GM19025 (cell line): ENCODE results near the gene CYP8B1.

Experiments used
- ATAC-seq: cut with Tn5 transposase; IDR thresholded peaks from one replicate; pipeline ENCODE4 v1.9.1; 2021; ENCODE audit warnings: mild to moderate bottlenecking, low read depth, moderate library complexity; ENCODE audit not compliant: unreplicated experiment

Gene CYP8B1

DNA sequence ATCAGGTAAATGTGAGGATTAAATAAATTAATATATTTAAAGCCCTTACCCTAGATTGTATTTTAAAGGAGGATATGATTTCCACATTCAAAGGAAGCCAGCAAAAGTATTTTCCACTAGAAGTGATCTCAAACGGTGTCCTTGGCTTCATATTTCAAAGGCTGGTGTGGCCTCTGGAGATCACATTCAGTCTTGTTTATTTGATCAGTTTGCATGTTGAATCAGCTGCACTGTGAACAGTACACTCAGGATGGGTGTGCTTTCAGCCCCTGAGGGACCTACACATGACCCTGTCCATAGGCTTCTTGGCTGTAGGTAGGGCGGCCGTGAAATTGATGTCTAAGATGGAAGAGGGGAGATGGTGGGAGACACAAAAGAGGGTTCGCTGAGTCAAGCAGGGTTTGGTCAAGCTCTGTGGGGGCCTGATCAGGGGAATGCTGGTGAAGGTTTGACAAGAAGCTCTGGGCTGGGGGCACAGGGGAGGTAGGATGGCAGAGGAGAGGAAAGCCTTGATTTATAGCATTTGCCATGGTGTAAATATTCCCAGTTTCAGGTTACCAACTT is 21.9 kb downstream of the CYP8B1 start:
- no peak for ATAC-seq

DNA sequence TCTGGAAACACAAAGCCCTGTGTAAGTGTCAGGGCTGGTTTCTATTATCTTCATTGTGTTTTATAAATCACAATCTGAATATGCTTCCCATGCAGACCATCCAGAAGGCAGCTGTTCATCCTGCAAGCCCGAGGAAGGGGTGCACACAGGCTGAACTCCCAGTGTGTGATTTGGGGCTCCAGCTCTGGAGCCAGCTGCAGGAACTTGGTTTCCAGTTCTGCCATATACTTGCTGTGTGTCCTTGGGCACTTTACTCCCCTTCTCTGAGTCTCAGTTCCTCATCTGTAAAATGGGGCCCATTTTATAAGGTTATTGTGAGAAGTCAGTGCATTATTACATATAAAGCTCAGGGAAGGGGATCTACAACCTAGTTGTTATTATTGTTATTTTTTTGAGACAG is 22.6 kb downstream of the CYP8B1 start:
- no peak for ATAC-seq

DNA sequence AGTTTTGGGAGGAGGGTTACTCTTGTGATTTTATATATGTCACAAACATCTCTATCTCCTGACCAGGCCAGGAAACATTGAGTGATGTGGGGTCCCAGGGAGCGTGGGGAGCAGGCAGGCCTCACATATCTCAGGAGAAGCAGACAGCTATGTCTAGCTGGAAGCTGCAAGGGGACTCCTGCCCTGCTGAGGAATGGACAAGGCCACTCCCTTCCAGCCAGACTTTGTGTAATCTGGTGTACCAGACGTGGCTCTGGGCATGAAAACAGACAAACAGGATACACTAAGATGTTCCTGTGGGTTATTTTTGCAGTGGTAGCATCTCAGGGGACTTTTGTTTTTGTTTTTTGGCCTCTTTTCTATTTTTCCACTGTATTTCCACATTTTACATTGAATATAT is 23.2 kb downstream of the CYP8B1 start:
- ATAC-seq: no peak

GRCh38 chr3:42851228-42851834 is 24.3 kb downstream of the CYP8B1 start:
- no peak for ATAC-seq

- no peak for ATAC-seq
These were observed 25.4 kb downstream of the CYP8B1 start for GRCh38 chr3:42850263-42850662.

DNA sequence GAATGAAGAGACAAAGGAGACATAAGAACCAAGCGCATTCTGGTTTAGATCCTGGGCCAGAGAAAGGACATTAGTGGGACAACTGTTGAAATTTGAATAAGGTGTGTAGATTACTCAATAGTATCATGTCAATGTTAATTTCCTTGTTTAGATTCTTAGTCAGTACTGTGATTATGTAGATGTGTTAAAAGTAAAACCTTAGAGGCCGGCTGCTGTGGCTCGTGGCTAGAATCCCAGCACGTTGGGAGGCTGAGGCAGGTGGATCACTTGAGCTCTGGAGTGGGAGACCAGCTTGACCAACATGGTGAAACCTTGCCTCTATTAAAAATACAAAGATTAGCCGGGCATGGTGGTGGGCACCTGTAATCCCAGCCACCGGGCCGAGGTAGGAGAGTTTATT is 26.7 kb downstream of the CYP8B1 start:
- ATAC-seq: no peak

DNA sequence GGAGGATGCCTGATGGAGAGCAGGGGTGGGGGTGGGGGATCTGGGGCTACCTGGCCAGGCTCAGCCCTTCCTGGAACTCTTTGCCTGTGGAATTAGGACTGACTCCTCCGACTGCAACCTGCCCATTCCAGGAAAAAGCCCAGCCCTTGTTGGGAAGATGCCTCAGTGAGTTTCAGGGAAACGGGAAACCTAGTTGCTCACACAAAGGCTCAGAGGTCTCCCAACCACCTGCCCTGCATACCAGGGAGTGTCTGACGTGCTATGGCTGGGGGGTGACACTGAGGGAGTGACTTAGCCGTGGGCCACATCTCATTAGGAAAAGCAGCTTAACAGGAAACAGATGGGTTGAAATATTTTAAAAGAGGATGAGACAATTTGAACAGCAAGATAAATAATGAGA is 27.9 kb downstream of the CYP8B1 start:
- ATAC-seq: no peak

DNA sequence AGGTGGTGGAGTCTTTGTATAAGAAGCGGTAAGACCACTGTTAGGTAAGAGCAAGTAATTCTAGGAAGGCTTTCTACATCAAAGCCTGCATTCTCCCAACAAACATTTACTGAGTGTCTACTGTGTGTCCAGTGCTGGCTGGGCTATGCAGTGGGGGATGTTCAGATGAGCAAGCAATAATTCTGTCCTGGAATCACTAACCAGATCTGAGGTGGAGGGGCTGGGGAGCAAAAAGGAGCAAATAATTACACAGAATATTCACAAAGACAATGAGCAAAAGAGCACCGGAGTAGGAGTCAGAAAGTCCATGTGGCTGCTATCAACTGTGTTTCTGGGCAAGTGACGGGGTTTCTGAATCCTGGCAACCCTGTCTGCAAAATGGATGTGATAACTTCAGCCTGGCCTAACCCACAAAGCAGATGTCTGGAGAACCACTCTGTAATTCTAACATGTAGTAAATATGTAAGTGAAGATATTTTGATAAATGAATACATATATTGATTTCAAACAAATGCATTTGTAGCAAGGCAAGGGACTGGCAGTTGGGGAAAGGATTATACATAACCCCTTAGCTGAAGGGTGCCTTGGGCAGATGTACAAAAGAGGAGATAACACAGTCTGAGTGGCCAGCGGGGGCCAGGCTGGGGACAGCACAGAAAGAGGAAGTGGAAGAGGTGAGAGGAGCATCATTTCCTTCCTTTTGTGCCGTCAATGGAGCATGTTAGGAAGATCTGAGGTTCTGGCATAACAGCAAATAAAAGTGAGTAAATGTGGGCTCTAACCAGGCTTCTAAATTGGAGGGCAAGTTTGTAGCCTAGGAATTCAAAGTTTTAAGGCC is 28.8 kb downstream of the CYP8B1 start:
- ATAC-seq: no peak

DNA sequence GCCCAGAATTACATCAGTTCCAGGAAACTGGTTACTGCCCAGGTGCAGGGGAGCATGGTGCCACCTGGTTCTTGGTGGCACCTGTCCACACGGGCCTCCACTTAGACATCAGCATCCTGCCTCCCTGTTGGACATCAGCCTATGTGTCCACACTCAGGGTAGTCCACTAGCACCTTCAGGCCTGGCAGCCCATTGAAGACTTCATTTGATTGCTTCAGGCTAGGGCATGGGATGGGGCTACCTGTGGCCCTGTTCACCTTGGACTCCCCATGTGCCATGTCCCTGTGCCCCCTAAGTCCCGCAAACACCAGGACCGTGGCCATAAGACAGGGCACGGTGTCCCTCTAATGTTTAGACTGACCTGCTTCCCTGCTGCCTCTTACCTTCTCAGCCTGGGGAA is 30.9 kb downstream of the CYP8B1 start:
- no peak for ATAC-seq

GRCh38 chr3:42844412-42844713 is 31.3 kb downstream of the CYP8B1 start:
- ATAC-seq: no peak

- ATAC-seq: no peak
These were observed 31.8 kb downstream of the CYP8B1 start for GRCh38 chr3:42843713-42844411.

DNA sequence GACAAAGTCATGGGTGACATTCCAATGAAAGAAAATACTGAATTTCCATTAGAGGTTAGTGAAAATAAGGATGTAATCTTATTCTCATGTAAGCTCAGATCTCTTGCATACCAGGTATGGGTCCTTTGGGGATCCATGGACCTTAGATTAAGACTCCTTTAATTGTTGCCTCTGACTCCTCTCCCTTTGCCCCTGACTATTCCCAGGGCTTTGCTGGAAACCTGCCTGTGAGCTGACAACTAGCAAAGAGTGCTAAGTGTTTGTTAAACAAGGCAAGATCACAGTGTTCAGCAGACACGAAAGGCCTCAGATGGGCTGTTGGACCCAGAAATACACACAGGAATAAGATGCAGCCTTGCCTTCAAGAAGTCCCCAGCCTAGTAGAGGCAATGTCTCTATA is 34.3 kb downstream of the CYP8B1 start:
- no peak for ATAC-seq

- peak; percentile 91 for ATAC-seq
These were observed 36.1 kb downstream of the CYP8B1 start for GRCh38 chr3:42839616-42840015.

- no peak for ATAC-seq
These were observed 37.1 kb downstream of the CYP8B1 start for GRCh38 chr3:42838571-42838970.

DNA sequence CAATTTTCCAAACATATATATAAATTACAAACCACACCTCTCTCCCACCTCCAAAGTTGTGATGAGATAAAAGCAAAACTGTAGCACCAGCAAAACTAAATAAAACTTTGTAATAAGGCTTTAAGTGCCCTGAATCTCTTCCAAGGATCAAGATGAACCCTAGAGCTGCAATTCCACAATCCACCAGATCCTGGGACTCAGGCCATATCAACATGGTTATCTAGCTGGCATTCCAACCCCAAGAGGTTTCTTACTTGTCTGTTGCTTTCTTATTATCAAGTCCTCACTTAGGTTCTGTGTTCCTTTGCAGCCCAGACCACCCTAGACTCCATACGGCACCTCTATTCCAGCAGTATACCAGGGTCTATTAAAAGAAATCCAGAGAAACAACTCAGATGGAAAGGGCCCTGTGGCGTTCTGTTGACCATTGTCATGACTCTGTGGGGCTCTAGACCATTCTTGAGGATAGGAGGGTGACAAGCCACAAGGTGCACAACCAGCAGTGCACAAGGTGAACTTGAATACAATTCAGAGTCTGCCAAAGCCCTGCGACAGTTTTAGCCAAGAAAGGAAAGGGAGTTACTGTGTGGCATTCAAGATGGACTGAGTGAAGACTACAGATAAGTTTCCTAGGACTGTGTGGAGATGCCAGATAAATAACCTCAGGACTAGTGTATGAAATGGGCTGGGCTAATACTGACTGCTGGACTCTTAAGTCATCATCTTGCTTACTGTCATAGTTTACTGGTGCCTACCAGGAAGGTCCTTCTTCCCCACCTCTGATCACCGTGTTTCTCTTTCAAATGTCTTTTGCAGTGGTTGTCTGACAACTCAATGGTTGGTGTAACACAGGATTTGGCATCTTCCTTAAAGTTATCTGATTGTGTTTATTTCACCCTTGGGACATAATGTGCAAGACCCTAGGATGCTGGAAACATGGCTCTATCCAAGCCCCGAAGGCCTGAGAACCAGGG is 39.2 kb downstream of the CYP8B1 start:
- no peak for ATAC-seq

DNA sequence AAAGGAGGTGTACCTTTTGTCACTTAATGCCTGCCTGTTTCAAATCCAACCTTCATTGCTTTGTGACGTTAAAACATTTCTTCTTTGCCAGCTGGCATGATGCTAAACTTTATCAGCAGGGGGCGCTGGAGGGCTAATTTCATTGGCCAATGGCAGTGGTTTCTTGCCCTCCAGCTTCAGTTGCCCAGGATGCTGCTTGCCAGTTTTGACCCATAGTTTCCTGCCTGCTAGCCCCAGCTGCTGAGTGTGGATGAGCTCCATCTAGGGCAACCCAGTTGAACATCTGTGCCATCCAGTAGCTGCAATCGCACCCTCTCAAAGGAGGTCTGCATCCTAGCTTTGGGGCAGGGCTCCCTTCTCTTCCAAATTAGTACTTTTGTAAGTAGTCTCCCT is 44.4 kb downstream of the CYP8B1 start:
- ATAC-seq: no peak

- ATAC-seq: no peak
These were observed 45.0 kb downstream of the CYP8B1 start for GRCh38 chr3:42830437-42831320.

DNA sequence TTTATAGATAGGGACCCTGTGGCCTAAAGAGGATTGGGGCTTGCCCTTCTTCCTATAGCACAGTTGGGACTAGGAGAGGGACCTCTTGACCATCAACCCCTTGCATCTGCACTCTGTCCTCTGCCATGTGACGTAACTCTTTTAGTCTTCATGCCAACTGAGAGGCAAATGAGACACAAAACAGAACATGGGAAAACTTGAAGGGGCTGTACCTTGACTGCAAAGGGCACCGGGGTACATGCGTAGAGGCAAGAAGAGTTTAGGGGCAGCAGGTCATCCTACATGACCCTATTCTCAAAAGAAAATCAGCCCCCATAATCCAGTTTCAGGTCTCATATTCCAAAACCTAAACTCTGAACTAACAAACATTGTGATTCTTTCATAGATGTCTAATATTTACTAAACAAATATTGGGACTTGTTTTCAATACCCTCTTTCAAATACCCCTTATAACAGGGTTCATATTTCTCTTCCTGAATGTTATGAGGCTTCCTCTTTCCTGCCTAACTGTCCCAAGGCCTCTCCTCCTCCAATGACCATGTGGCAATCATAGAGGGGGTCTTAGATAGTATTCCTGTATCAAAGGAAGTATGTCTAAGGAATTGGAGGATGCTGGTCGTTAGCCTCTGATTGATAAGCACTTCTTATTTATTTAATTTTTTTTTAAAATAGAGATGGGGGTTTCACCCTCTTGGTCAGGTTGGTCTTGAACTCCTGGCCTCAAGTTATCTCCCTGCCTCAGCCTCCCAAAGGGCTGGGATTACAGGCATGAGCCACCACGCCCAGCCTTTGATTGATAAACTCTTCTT is 45.8 kb downstream of the CYP8B1 start:
- no peak for ATAC-seq
